Measurements from ENCODE around the gene FAM81B.

Gene FAM81B

DNA sequence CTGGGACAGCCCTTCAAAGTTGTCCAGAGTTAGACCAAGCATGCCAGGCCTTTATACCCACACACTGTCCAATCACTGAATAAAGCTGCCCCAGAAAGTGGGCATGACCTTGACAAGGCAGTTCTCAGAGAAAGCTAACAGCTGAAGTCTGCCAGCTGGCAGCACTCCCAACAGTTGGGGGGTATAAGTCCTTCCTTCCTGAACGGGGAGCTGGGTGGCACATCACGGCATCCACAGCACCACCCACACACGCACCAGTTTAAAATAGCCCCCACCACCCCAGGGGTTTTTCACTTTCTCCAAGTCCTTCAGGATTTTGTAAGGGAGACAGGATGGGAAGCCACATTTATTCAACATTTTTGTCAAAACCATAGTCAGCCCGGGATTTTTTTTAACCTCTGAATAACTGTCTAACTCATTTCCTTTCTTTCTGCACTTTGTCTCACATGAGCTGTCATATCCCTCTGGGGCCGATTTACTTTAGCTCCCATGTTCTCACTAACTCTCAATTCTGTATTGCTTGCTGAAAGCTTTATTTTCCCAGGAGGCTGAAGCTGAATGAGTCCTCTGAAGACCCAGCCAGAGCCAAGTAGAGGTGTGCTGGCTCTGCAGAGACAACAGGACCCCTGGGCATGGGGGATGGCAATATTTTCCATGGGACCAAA, 15.4 kb downstream of the FAM81B start:
- no peak overlapping the region for H3K27ac ChIP-seq
- TF ChIP-seq, protein P1, sequence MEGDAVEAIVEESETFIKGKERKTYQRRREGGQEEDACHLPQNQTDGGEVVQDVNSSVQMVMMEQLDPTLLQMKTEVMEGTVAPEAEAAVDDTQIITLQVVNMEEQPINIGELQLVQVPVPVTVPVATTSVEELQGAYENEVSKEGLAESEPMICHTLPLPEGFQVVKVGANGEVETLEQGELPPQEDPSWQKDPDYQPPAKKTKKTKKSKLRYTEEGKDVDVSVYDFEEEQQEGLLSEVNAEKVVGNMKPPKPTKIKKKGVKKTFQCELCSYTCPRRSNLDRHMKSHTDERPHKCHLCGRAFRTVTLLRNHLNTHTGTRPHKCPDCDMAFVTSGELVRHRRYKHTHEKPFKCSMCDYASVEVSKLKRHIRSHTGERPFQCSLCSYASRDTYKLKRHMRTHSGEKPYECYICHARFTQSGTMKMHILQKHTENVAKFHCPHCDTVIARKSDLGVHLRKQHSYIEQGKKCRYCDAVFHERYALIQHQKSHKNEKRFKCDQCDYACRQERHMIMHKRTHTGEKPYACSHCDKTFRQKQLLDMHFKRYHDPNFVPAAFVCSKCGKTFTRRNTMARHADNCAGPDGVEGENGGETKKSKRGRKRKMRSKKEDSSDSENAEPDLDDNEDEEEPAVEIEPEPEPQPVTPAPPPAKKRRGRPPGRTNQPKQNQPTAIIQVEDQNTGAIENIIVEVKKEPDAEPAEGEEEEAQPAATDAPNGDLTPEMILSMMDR (IDR thresholded peaks at IDR 0.05): no peak
- no peak for TF ChIP-seq ZFX (IDR thresholded peaks at IDR 0.05; ENCODE audit: borderline replicate concordance)

DNA sequence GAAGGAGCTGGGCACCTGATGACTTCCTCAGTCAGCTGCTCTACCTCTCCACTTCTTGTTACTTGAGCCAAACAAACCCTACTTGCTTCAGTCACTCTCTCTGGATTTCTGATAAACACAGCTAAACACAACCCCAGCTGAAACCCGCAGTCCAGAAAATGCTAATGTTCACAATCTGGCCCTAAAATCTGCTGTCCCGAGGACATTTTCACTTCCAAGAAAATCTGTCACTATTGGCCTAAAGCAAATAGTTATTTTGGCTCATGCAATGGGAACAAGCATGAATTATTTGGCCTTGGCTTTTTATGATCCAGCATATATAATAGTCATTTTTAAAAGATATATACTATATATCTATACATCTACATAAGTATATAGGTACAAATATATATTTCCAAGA, 19.1 kb downstream of the FAM81B start:
- no peak for TF ChIP-seq ZFX (IDR thresholded peaks at IDR 0.05; ENCODE audit: borderline replicate concordance)
- TF ChIP-seq, protein P1 (IDR thresholded peaks at IDR 0.05): no peak
- H3K27ac ChIP-seq: no peak overlapping the region

GRCh38 chr5:95411474-95411873, 20.3 kb downstream of the FAM81B start:
- H3K27ac ChIP-seq: no peak overlapping the region
- TF ChIP-seq ZFX (IDR thresholded peaks at IDR 0.05; ENCODE audit: borderline replicate concordance): no peak
- TF ChIP-seq, protein P1 (IDR thresholded peaks at IDR 0.05): no peak

DNA sequence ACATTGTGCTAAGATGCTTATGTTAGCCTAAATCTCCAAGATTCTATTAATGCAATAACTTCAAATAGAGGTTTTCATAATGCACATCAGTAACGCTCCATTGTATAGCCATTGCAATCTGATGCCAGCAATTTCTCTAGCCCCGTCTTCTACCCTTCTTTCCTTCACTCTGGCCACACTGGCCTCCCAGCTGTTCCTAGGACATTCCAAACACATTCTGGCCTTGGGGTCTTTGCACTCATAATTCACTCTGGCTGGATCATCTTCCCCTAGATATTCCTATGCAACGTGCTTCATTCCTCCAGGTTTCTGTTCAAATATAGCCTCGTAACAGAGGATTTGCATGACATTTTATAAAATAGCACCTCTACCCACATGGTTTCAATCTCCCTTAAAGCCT, 23.3 kb downstream of the FAM81B start:
- TF ChIP-seq, protein P1 (IDR thresholded peaks at IDR 0.05): no peak
- no peak for TF ChIP-seq ZFX (IDR thresholded peaks at IDR 0.05; ENCODE audit: borderline replicate concordance)
- H3K27ac ChIP-seq: no peak overlapping the region

GRCh38 chr5:95417971-95418370, 26.8 kb downstream of the FAM81B start:
- TF ChIP-seq, protein P1 (IDR thresholded peaks at IDR 0.05): no peak
- no peak for TF ChIP-seq ZFX (IDR thresholded peaks at IDR 0.05; ENCODE audit: borderline replicate concordance)

DNA sequence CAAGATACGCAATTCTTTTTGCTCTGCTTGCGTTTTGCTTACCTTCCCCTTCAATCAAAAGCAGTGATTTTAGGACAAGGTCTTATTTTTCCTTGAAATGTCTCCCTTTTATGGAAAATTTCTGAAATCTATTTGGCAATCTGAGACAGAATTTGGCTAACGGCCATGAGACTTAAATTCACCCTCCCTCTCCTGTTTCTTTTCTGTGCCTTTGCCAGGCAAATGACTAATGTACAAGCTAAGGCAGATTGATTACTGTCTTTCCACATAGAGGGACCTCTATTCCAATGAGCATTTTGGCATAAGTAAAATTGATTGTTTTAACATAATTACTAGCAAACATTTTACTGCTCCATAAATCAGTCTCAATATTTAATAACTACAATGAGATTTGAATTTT, 31.7 kb downstream of the FAM81B start:
- no peak overlapping the region for H3K27ac ChIP-seq
- no peak for TF ChIP-seq ZFX (IDR thresholded peaks at IDR 0.05; ENCODE audit: borderline replicate concordance)
- TF ChIP-seq, protein P1 (IDR thresholded peaks at IDR 0.05): no peak

More at GRCh38 chr5:95417971-95418370, 26.8 kb downstream of the FAM81B start:
- no peak overlapping the region for H3K27ac ChIP-seq

DNA sequence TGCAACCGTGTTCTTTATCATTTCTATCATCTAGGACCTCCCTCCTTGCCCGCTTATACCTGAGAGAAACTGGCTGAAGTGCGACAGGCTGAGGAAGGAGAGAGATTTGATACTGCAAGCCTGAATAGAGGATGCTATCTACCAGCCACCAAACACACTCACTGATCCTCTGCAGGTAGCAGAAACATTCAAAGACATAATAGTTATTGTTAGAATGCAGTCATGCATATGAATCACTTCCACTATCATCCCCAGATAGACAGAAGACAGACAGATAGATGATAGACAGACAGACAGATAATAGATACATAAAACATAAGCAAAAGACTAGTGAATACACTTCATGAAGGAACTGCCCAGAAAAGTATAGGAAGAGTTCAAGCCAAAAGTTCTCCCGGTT, 32.9 kb downstream of the FAM81B start:
- no peak overlapping the region for H3K27ac ChIP-seq
- no peak for TF ChIP-seq ZFX (IDR thresholded peaks at IDR 0.05; ENCODE audit: borderline replicate concordance)
- TF ChIP-seq, protein P1 (IDR thresholded peaks at IDR 0.05): no peak

Measured in 22Rv1 (cell line).